GM12891 (cell line): ENCODE data around the gene C10orf71. TPM values are rescaled to one million over a fixed set of nuclear protein-coding genes. Genes with fewer than 3 reads are reported as not detected.

Experiments
- DNase-seq: peaks from one replicate; pipeline ENCODE4 v3.0.0; 2011; ENCODE audit warnings: low spot score; ENCODE audit not compliant: insufficient read length
- FAIRE-seq: peaks from 2 replicates; lab custom pipeline; 2011; peaks lifted over from hg19 to GRCh38; lab: Jason Lieb, UNC
- PAX5 ChIP-seq: IDR thresholded peaks from 2 replicates; pipeline ENCODE4 v1.6.1; 2011; ENCODE audit warnings: low read length, moderate library complexity, mild to moderate bottlenecking; ENCODE audit not compliant: insufficient read depth, severe bottlenecking
- POLR2A ChIP-seq: IDR thresholded peaks from 2 replicates; pipeline ENCODE4 v1.6.1; 2011; ENCODE audit warnings: low read depth, low read length, control low read depth
- POLR2AphosphoS5 ChIP-seq: IDR thresholded peaks from 2 replicates; pipeline ENCODE4 v1.6.1; 2011; ENCODE audit warnings: low read depth, low read length, control low read depth
- POU2F2 ChIP-seq: IDR thresholded peaks from 2 replicates; pipeline ENCODE4 v1.6.1; 2011; ENCODE audit warnings: low read depth, mild to moderate bottlenecking, control low read depth, low read length, moderate library complexity
- SPI1 ChIP-seq: IDR thresholded peaks from 2 replicates; pipeline ENCODE4 v1.6.1; 2011; ENCODE audit warnings: low read depth, low read length, control low read depth
- TAF1 ChIP-seq: IDR thresholded peaks from 2 replicates; pipeline ENCODE4 v1.6.1; 2011; ENCODE audit warnings: low read depth, low read length, control low read depth
- polyA plus RNA-seq: library from polyadenylated mRNA; unstranded; fragments of >200 nt; gene quantifications from one replicate; pipeline ENCODE4 v1.2.1, GENCODE V29; 2012; ENCODE audit warnings: low read depth, missing spikeins, inconsistent platforms; ENCODE audit not compliant: missing spikeins

C10orf71 gene
- polyA plus RNA-seq, result not detected

GRCh38 chr10:49298983-49299815 is at the start of gene C10orf71:
C10orf71 (plus strand) TSS chr10:49299170; CDS start chr10:49322546, 23,376 bp downstream.
- peak; percentile 13 for FAIRE-seq
- TF ChIP-seq PAX5, result no peak
- no peak for TF ChIP-seq POU2F2
- no peak for TF ChIP-seq POLR2A
- no peak for TF ChIP-seq SPI1
- no peak for TF ChIP-seq POLR2AphosphoS5
- no peak for TF ChIP-seq TAF1
- DNase-seq, result no peak

DNA sequence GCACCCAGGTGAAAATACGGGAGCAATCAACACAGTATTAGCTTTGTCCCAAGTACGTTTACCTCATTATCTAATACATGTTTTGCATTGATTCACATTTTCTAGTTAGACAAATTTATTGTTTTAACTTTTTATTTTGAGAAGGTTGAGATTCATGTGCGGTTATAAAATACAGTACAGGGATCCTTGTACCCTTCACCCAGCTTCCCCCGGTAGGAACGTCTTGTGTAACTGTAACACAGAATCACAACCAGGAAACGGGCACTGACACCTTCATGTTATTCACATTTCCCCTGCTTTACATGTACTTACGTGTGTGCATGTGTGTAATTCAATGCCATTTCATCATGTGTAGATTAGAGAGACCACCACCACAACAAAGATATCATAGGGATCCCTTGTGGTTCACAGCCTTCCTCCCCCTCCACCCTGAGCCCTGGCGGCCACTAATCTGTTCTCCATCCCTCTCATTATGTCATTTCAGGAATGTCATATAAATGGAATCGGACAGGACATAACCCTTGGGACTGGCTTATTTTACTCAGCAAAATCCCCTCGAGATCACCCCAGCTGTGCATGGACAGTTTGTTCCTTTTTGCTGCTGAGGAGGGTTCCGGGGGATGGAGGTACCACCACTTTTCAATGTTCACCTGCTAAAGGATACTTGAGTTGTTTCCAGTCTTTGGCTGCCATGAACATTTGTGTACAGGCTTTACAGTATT is 46.5 kb upstream of the C10orf71 start:
- no peak for FAIRE-seq
- no peak for TF ChIP-seq TAF1
- TF ChIP-seq SPI1, result no peak
- TF ChIP-seq POU2F2, result no peak
- TF ChIP-seq POLR2AphosphoS5, result no peak
- no peak for TF ChIP-seq PAX5
- TF ChIP-seq POLR2A, result no peak

GRCh38 chr10:49253340-49253906 is 45.5 kb upstream of the C10orf71 start:
- TF ChIP-seq POLR2A (no peak), PAX5 (no peak), POLR2AphosphoS5 (no peak), TAF1 (no peak), POU2F2 (no peak), SPI1 (no peak)
- FAIRE-seq (no peak), DNase-seq (no peak)

More for the DNA sequence above, 46.5 kb upstream of the C10orf71 start:
- DNase-seq, result no peak

GRCh38 chr10:49254150-49254549 is 44.8 kb upstream of the C10orf71 start:
- TF ChIP-seq POLR2A, result no peak
- no peak for TF ChIP-seq PAX5
- TF ChIP-seq SPI1, result no peak
- no peak for TF ChIP-seq POLR2AphosphoS5
- TF ChIP-seq TAF1, result no peak
- no peak for TF ChIP-seq POU2F2
- DNase-seq, result no peak
- FAIRE-seq, result no peak

- FAIRE-seq, result no peak
- no peak for DNase-seq
- TF ChIP-seq SPI1 (no peak), TAF1 (no peak), POLR2A (no peak)
Observed at GRCh38 chr10:49254556-49255318, 44.2 kb upstream of the C10orf71 start.

DNA sequence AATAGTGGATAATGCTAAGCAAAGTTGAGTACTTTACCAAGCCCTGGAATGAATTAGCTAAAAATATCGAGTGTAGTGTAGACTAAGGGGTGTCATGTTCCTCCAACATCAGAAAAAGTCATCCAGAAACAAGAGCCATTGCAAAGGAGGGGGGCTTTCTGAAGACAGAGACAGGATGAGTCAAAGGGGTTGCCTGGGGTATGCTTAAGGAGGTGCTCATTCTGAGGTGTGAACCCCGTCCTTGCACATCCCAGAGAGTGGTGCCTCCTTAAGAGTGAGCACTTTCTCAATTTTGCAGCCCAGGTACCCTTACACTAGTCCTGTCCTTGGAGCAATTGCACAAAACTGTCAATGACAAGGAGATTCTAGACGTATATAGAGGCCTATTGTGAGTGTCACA is 43.1 kb upstream of the C10orf71 start:
- FAIRE-seq, result no peak
- no peak for DNase-seq
- TF ChIP-seq POU2F2 (no peak), PAX5 (no peak), POLR2A (no peak), SPI1 (no peak), POLR2AphosphoS5 (no peak), TAF1 (no peak)

DNA sequence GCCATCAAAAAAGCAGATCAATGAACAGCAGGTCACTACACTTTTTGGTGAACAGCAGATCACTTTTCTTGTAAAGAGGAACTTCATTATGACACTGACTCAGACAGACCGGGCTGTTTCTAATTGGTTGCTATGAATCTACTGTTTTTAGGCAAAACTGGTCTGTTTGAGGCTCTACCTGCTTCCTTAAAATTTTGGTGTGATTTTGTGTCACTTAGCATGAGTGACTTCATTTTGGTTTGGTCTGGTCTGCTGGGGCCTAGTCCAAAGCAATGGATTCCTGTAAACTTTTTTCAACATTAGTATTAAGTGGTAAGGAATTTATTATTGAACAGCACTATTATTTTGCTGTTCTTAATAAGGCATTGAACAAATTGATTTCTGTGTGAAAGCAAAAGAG is 41.8 kb upstream of the C10orf71 start:
- TF ChIP-seq TAF1 (no peak), POLR2AphosphoS5 (no peak), POU2F2 (no peak), SPI1 (no peak), POLR2A (no peak), PAX5 (no peak)
- no peak for FAIRE-seq
- DNase-seq, result no peak

DNA sequence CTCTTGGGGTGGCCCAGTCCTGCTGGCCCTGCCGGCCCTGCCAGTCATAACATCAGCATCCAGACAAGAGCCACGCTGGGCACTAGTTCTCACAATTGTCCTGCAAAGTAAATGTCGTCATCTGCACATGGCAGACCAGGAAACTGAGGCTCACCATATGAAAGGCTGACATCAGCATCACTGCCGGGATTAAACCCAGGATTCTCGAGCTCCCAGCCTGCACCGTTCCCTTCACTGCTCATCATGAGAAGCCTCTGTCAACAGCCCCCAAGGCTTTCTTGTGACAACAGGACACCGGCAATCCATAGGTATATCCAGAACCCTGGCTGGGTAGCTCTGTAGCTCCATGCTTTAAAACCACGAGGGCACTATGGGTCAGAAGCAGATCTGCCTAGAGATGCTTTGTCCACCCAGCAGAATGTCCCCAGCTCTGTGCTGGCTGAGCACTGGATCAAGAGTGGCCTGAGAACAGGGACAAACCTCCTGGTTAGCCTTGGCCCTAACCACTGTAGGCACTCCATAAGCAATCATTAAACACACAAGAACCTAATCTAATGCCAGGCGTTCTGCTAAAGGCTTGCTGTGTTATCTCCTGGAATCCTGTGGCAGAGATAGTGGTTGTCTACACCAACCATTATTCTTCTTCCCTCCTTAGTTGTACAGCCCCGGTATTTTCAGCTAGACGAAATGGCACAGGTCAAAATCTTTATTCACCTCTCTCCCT is 41.2 kb upstream of the C10orf71 start:
- DNase-seq, result no peak
- no peak for FAIRE-seq
- TF ChIP-seq POLR2AphosphoS5 (no peak), POU2F2 (no peak), TAF1 (no peak), POLR2A (no peak)

DNA sequence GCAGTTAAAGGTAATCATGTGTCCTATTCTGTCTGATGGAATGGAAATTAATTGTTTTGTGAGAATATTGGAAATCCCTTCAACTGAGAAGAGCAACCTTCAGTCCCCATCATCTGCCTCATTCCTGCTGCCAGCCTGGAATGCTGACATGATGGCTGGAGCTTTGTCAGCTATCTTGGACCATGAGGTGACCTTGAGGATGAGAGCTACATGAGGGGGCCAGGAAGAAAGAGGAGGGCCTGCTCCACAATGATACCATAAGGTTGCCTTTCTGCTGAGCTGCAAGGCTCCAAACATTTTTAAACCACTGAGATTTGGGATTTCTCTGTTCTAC is 40.7 kb upstream of the C10orf71 start:
- FAIRE-seq (no peak), DNase-seq (no peak)
- TF ChIP-seq POLR2AphosphoS5, result no peak
- TF ChIP-seq PAX5, result no peak
- no peak for TF ChIP-seq POU2F2
- no peak for TF ChIP-seq POLR2A
- no peak for TF ChIP-seq SPI1
